DND-41 (cell line): ENCODE results near the gene IFNLR1.

ENCODE experiments used
- ATAC-seq: fragments of 200-7000 bp; cut with Tn5 transposase; 3 replicates; pipeline ENCODE4 v1.9.1; 2021; ENCODE audit warnings: low read depth; ENCODE audit not compliant: insufficient read depth
- DNase-seq: peaks from one replicate; pipeline ENCODE4 v3.0.0-alpha.2; 2020
- H2AFZ ChIP-seq: 2 replicates; pipeline ENCODE4 v1.6.0; 2012; ENCODE audit warnings: low read depth, low read length
- H3K27ac ChIP-seq: 2 replicates; pipeline ENCODE4 v1.5.1; 2012; ENCODE audit warnings: low read length, inconsistent platforms
- H3K27me3 ChIP-seq: fragments of 200-600 bp; sonication (generic); 2 replicates; pipeline ENCODE4 v1.6.0; 2012; ENCODE audit warnings: low read length, mild to moderate bottlenecking, inconsistent platforms; ENCODE audit not compliant: insufficient read depth, poor library complexity
- H3K36me3 ChIP-seq: 2 replicates; pipeline ENCODE4 v1.5.1; 2012; ENCODE audit warnings: low read length, inconsistent platforms; ENCODE audit not compliant: insufficient read depth
- H3K4me1 ChIP-seq: 2 replicates; pipeline ENCODE4 v1.5.1; 2012; ENCODE audit warnings: mild to moderate bottlenecking, low read length; ENCODE audit not compliant: insufficient read depth
- H3K4me2 ChIP-seq: 2 replicates; pipeline ENCODE4 v1.6.0; 2012; ENCODE audit warnings: mild to moderate bottlenecking, moderate library complexity, low read length, inconsistent platforms; ENCODE audit not compliant: insufficient read depth
- H3K4me3 ChIP-seq, 2 experiments: fragments of 200-600 bp in 1 of 2; shearing (Covaris generic) in 1 of 2; 2 replicates each; pipeline ENCODE4 v1.5.1; 2012 to 2016; ENCODE audit warnings: inconsistent platforms in 2 of 2, low read length in 2 of 2, mild to moderate bottlenecking in 2 of 2, low read depth in 1 of 2, moderate library complexity in 1 of 2
- H3K79me2 ChIP-seq: 2 replicates; pipeline ENCODE4 v1.6.0; 2012; ENCODE audit warnings: low read length, inconsistent platforms; ENCODE audit not compliant: insufficient read depth
- H3K9ac ChIP-seq: 2 replicates; pipeline ENCODE4 v1.6.0; 2012; ENCODE audit warnings: low read depth, mild to moderate bottlenecking, inconsistent platforms, low read length, moderate library complexity
- H3K9me3 ChIP-seq: 2 replicates; pipeline ENCODE4 v1.5.1; 2012; ENCODE audit warnings: low read length, moderate library complexity, mild to moderate bottlenecking, inconsistent platforms; ENCODE audit not compliant: insufficient read depth, severe bottlenecking
- H4K20me1 ChIP-seq: 2 replicates; pipeline ENCODE4 v1.6.0; 2012; ENCODE audit warnings: low read length; ENCODE audit not compliant: insufficient read depth
- EZH2 ChIP-seq: IDR thresholded peaks from 3 replicates; pipeline ENCODE4 v1.6.1; 2012; ENCODE audit warnings: borderline replicate concordance, low read depth, mild to moderate bottlenecking, moderate library complexity, low read length, inconsistent platforms; ENCODE audit not compliant: severe bottlenecking
- TF ChIP-seq, protein P1 (sequence below): IDR thresholded peaks from 2 replicates; pipeline ENCODE4 v1.5.1; 2012; ENCODE audit warnings: borderline replicate concordance, low read length, moderate library complexity, mild to moderate bottlenecking; ENCODE audit not compliant: poor library complexity, severe bottlenecking; ENCODE audit errors: extremely low read depth

IFNLR1 gene

DNA sequence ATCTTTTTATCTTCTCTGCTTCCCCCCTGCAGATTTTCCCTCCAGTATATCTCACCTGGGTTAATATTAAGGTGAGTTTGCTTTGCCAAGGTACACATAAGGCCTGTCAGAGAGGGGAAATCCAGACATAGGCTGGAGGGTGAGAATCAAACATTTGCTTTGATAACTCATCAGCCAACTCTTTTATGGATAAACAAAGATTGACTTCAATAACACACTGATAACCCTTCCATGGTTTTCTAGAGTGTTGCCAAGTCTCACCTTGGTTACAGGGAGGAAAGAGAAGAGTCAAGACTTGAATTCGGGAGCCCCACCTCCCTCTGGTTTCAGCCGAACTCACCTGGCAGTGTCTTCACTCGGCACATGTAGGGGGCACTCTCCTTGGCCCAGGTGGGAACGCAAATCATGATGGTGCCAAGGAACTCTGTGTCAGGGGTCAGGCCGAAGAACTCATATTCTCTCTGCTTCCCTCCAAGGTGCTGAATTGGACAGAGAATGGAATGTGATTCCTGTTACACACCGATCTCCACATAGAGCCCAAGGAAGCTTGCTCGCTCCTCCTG lies 59.2 kb downstream of the IFNLR1 start:
- Histone ChIP-seq H3K27me3 (no peaks in the 10 kb centered on the region), H3K4me2 (no peak overlapping the region), H4K20me1 (peaks cover 4% of the 10 kb centered on the region; the same call in 1 of the 2 replicates), H3K27ac (no peak overlapping the region), H3K36me3 (no peaks in the 10 kb centered on the region), H2AFZ (no peak overlapping the region), H3K9me3 (peaks cover 5% of the 10 kb centered on the region), H3K4me3 (no peak overlapping the region), H3K4me1 (no peaks in the 10 kb centered on the region), H3K9ac (no peak overlapping the region), H3K79me2 (no peaks in the 10 kb centered on the region)
- ATAC-seq, result no peak
- no peak for DNase-seq
- no peak for TF ChIP-seq EZH2
- TF ChIP-seq, protein P1, sequence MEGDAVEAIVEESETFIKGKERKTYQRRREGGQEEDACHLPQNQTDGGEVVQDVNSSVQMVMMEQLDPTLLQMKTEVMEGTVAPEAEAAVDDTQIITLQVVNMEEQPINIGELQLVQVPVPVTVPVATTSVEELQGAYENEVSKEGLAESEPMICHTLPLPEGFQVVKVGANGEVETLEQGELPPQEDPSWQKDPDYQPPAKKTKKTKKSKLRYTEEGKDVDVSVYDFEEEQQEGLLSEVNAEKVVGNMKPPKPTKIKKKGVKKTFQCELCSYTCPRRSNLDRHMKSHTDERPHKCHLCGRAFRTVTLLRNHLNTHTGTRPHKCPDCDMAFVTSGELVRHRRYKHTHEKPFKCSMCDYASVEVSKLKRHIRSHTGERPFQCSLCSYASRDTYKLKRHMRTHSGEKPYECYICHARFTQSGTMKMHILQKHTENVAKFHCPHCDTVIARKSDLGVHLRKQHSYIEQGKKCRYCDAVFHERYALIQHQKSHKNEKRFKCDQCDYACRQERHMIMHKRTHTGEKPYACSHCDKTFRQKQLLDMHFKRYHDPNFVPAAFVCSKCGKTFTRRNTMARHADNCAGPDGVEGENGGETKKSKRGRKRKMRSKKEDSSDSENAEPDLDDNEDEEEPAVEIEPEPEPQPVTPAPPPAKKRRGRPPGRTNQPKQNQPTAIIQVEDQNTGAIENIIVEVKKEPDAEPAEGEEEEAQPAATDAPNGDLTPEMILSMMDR, result no peak

DNA sequence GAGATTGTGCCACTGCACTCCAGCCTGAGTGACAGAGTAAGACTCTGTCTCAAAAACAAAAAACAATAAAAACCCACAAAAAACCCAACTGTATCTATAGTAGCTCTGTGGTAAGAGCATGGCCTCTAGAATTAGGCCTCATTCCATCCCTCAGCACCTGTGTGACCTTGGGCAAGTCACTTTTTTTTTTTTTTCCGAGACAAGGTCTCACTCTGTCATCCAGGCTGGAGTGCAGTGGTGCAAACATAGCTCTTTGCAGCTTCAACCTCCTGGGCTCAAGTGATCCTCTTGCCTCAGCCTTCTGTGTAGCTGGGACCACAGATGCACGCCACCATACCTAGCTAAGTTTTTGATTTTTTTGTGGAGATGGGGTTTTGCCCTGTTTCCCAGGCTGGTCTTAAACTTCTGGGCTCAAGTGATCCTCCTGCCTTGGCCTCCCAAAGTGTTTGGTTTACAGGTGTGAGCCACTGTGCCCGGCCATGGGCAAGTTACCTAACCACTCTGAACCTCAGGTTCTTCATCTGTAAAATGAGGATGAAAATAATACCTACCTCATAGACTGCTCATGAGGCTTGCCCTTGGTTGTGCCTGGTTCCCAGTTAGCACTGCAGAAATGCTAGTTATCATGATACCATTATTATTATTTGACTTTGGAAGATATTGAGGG lies 59.8 kb downstream of the IFNLR1 start:
- Histone ChIP-seq H3K9ac (no peak overlapping the region), H3K36me3 (no peaks in the 10 kb centered on the region), H3K4me2 (no peak overlapping the region), H3K27ac (no peak overlapping the region), H3K79me2 (no peaks in the 10 kb centered on the region), H3K4me3 (no peak overlapping the region), H3K4me1 (no peaks in the 10 kb centered on the region), H3K27me3 (no peaks in the 10 kb centered on the region), H2AFZ (no peak overlapping the region), H4K20me1 (peaks cover 4% of the 10 kb centered on the region; the same call in 1 of the 2 replicates), H3K9me3 (peaks cover 5% of the 10 kb centered on the region)
- DNase-seq, result no peak
- ATAC-seq, result no peak
- TF ChIP-seq EZH2, result no peak
- TF ChIP-seq, protein P1, result no peak

DNA sequence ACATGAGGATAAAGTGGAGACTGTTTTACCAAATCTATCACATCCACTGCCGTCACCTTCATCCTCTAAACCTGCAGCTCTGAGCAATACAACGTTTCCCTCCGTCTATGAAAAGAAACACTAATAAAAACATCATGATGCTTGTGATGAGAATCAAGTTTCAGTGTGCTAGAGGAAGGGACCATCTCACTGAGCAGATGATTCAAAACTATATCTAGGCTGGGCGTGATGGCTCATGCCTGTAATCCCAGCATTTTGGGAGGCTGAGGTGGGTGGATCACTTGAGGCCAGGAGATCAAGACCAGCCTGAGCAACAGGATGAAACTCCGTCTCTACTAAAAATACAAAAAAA lies 60.4 kb downstream of the IFNLR1 start:
- H3K9ac ChIP-seq, result no peak overlapping the region
- no peak for ATAC-seq

More for the DNA sequence above, 60.4 kb downstream of the IFNLR1 start:
- Histone ChIP-seq H3K4me2 (no peak overlapping the region), H4K20me1 (peaks cover 4% of the 10 kb centered on the region; the same call in 1 of the 2 replicates), H3K27me3 (no peaks in the 10 kb centered on the region), H2AFZ (no peak overlapping the region), H3K9me3 (peaks cover 5% of the 10 kb centered on the region), H3K4me3 (no peak overlapping the region), H3K27ac (no peak overlapping the region), H3K36me3 (no peaks in the 10 kb centered on the region), H3K79me2 (no peaks in the 10 kb centered on the region), H3K4me1 (no peaks in the 10 kb centered on the region)
- DNase-seq, result no peak
- no peak for TF ChIP-seq EZH2
- TF ChIP-seq, protein P1, result no peak
